Measurements from ENCODE around the gene SOAT2.
"Not testable (repeated sequence)": the region's sequence is repeated elsewhere in the genome, so short reads cannot be mapped to it uniquely, and the experiment has no call there.

The SOAT2 gene

DNA sequence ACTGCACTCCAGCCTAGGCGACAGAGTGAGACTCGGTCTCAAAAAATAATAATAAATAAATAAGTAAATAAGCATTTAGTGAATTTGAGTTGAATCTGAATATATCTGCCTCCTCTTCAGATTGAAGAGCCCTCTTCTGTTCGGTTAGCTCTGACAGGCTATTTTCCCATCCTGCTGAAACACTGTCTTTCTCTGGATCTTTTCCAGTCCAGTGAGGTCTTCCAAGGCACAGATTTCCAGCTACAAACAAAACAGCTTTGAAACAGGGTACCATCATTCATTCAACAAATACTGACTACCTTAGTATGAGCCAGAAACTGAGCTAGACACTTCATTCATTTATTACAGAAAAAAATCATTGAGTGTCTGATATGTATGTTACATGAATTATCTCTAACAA lies 16.9 kb upstream of the SOAT2 start:
- no peak for DNase-seq (ENCODE audit: low read depth)

DNA sequence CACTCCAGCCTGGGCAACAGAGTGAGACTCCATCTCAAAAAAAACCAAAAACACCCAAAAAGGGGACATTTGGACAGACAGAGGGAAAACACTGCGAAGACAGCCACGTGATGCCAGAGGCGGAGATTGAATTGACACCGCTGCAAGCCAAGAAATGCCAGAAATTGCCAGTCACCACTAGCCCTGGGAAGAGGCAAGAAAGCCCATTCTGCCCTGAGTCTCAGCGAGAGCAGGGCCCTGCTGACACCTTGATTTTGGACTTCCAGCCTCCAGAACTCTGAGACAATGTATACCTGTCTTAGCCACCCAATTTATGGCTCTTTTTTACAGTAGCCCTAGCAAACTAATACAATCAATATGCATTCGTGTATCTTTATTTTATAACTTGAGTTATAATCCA lies 13.2 kb upstream of the SOAT2 start:
- DNase-seq (ENCODE audit: low read depth): no peak

DNA sequence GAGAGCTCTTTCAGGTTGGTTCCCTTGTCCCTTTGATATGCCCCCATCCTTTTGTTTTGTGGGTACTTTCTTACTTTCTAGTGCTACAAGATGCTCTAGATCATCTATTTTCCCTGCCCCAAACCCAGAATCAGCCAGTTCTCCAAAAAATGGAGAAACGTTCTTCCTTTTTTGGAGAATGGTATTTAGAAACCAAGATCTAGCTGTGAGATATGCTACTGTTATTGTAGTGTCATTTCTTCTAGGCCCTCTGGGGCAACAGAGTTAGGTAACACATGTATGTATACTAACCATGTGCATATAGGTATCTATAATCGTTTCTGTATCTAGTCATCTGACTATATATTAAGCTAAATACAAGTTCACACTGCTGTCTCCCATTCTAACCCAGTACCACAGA lies 12.7 kb upstream of the SOAT2 start:
- no peak for DNase-seq (ENCODE audit: low read depth)

DNA sequence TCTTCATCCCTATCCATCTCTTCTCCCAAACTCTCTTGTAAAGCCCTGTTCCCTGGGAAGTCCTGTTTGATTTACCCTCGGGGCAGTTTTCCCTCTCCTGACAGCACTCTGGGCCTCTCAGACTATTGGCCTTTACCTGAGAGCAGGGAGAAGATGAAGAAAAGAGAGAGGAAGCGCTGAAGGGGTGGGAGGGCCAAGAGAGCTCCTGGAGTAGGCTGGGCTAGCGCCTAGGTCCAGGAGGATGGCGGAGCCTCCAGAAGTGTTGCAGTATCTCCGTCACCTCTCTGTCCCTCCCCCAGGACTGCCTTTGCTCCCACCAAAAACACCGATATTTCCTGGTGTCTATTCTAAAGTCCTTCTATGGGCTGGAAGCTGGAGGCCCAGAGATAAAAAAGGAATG lies 11.5 kb upstream of the SOAT2 start:
- DNase-seq (ENCODE audit: low read depth): no peak

DNA sequence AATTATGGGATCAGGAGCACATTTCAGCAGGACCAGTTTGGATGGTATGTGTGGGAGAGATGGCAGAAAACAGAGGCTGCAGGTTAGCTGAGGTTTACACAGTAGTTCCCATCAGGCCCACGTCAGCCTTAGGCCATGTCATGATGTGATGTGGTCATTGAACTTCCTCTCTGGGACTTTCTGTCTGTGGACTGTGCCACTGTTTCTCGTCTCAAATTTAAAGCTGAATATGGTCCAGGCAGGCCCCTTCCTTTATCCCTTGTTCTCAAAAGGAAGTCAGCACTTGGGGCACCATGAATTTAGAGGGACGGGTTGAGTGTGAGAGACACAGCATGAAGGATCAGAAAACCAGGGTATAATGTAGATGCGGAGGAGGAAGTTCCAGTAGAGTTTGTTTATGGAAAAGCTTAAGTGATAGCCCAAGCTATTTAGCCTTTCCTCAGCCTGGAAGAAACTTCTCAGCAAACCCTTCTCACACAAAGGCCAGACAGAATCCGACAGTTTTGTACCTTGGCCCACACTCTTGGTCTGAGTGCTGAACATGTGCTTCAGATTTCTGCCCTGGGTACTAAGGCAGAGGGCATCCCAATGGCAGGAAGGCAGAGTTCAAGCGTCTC lies 9.4 kb upstream of the SOAT2 start:
- DNase-seq (ENCODE audit: low read depth): no peak

DNA sequence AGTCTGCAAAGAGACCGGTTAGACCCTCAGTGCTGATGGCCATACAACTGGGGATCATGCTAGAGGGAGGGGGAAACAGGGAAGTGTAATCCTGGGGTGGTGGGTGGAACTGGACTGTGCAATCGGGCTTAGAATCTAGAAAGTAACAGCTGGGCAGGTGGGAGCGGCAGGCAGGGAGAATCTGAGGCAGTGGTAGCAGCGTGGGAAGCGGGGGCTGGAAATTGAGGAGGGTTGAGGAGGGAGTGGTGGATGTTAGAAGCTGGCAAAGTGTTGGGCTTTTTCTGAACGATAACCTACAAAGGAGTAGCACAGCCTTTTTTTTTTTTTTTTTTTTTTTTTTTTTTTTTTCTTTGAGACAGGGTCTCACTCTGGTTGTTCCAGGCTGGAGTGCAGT lies 8.9 kb upstream of the SOAT2 start:
- no peak for DNase-seq (ENCODE audit: low read depth)

DNA sequence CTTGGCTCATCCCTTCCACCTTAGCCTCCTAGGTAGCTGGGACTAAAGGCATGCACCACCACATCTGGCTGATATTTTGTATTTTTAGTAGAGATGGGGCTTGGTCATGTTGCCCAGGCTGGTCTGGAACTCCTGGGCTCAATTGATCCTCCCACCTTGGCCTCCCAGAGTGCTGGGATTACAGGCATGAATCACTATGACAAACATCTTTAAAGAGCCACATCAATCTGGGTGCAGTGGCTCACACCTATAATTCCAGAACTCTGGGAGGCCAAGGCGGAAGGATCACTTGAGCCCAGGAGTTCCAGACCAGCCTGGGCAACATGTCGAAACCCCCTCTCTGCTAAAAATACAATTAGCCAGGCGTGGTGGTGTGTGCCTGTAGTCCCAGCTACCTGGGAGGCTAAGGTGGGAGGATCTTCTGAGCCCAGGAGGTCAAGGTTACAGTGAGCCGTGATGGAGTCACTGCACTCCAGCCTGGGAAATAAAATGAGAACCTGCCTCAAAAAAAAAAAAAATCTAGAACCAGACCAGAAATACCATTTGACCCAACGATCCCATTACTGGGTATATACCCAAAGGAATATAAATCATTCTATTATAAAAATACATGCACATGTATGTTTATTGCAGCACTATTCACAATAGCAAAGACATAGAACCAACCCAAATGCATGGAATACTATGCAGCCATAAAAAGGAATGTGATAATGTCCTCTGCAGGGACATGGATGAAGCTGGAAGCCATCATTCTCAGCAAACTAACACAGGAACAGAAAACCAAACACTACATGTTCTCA lies 8.3 kb upstream of the SOAT2 start:
- peak; percentile 59 for DNase-seq (ENCODE audit: low read depth)

DNA sequence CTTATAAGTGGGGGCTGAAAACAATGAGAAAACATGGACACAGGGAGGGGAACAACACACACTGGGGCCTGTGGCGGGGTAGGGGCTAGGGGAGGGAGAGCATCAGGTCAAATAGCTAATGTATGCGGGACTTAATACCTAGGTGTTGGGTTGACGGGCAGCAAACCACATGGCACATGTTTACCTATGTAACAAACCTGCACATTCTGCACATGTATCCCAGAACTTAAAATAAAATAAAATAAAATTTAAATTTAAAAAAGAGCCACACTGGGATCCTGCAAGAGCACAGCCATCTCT lies 7.7 kb upstream of the SOAT2 start:
- not testable (repeated sequence) for DNase-seq (ENCODE audit: low read depth)

DNA sequence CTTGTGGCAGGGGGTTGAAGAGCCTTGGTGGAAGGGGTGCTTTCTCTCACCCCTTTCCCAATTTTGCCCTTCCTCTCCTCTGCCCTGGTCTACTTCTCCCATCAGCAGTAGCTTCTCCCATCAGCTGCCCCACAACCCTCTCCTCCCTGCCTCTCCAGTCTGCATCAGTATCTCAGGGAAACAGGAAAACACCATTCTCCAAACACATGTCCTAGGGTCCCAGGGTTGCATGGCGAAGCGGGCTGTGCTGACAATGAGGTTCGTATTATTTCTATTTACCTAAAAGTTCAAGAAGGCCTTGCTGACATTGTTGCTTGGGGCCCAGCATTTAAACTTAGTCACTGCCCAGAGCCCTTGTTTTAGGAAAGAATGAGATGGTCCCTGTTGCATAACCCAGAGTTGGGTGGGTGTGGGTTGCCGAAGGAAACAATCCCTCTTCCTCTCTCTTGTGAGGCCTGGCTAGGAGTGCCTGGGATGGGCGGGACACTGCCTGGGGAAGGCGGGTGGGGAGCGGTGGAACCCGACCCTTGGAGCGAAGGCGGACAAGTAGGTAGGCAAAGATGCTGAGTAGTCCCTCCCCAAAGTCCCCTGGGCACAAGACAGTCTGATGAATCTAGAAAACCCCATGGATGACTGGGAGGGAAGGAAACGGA lies 7.1 kb upstream of the SOAT2 start:
- DNase-seq (ENCODE audit: low read depth): peak; percentile 52

DNA sequence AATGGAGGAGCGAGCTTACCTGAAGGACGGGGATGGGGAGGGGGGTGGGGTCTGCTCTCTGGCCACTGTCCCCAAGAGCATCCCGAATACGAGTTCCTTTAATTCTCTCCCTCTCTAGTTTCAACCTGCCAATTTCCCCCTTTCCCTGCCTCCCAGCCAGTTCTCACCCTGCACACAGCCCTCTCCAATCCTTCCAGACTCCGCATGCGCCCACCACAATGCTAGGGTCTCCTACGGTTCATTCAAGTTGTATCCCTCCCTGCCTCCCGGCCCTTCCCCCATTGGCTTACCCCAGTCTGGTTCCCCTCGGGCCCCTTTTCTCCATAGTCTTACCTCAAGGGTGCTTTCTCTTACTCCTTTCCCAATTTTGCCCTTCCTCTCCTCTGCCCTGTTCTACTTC lies 6.5 kb upstream of the SOAT2 start:
- no peak for DNase-seq (ENCODE audit: low read depth)

DNA sequence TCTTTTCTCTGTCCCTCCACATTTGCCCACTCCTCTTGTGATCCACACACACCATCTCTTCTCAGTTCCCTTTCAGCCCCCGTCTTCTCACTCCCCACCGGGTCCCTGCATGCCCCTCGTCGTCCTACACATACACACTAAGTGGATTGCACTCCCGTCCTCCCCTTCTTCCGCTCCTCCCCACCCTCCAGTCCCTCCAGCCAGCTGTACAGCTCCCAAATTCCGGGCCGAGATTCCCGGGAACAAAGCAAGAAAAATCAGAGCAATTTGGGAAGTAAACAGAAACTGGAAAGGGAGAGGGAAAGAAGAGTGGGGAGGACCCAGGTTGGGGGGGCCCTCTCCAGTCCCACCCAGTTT lies 6.1 kb upstream of the SOAT2 start:
- peak; percentile 51 for DNase-seq (ENCODE audit: low read depth)

DNA sequence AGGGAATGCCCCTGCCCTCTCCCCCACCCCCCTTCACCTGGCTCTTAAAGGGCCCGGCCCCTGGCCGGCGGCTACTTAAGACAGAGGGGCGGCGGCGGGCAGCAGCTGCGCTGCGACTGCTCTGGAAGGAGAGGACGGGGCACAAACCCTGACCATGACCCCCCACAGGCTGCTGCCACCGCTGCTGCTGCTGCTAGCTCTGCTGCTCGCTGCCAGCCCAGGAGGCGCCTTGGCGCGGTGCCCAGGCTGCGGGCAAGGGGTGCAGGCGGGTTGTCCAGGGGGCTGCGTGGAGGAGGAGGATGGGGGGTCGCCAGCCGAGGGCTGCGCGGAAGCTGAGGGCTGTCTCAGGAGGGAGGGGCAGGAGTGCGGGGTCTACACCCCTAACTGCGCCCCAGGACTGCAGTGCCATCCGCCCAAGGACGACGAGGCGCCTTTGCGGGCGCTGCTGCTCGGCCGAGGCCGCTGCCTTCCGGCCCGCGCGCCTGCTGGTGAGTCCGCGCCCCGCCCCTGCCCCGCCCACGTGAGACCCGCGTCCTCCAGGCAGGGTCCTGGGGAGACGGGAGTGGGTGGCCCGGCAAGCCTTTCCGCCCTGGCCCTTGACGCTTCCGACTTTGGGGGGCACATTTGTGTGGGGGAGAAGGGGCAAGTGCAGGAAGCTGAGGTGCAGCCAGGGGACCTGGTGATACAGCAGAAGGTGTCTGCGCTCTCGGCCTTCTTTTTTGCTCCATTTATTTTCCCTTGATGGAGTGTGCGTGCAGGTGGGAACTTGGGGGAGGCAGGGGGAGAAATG lies 5.5 kb upstream of the SOAT2 start, which contains the start of gene IGFBP6:
TSS of gene IGFBP6 (plus strand) at position 104 of the 790 bp plus-strand sequence. CDS start at position 155, 51 bp downstream.
- DNase-seq (ENCODE audit: low read depth): peak; percentile 79

DNA sequence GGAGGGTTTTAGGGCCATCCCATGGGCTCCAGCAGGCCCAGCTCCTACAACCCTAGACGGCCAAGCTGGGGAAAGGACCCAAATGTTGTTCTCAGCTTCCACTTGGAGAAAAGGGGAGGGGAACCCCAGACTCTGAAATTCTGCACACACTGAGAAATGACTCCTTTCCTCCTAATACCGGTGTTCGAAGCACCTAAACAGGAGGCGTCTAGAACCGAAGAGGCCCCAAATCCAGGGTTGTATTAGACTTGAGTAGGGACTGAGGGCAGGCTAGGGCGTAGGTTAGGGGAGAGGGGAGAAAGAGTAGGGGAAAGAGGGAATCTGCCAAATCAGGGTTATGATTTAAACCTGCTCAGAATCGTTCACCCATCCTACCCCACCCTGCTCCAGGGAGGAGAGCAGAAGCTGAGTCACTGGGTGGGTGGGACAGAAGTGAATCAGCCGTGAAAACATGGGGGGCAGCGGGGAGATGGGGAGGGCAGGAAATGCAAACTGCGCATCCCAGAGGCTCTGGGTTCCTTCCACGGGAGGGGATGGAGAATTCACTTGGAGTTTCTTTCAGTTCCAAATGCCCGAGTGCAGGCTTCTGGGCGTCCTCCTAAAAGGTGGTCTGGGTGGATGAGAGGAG lies 4.8 kb upstream of the SOAT2 start:
- peak; percentile 93 for DNase-seq (ENCODE audit: low read depth)

DNA sequence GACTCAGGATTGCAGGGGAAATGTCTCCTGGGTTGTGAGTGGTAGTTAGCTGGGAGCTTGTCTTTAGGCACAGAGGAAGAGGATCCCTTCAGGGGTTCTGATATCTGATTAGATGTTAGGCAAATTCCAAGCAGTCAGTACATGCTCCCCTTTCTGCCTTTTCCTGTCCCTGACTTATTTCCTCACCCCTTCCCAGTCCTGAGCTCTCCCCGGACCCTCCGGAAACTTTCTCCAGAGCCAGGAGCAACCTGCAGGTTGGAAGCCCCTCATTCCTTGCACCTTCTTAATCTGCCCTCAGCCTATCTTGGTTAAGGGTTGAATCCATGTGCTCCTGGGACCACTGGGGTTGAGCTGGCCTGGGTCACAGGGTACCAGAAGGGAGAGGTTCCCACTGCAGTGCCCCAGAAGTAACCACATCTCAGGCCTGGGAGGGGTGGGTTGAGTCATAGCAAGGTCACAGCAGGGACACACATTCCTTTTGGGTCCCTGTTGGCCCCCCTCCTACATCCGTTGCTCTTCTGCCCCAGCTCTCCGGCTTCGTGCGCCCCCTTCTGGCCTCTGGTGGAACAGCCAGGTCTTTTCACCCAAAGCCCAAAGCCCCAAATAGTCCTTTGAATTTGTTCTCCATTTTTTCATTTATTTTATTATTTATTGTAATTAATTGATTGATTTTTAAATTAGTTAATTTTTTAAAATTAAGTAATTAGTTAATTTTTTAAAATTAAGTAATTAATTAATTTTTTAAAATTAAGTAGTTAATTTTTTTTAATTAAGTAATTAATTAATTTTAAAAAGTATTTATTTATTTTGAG lies 4.0 kb upstream of the SOAT2 start:
- peak; percentile 99 for DNase-seq (ENCODE audit: low read depth)

DNA sequence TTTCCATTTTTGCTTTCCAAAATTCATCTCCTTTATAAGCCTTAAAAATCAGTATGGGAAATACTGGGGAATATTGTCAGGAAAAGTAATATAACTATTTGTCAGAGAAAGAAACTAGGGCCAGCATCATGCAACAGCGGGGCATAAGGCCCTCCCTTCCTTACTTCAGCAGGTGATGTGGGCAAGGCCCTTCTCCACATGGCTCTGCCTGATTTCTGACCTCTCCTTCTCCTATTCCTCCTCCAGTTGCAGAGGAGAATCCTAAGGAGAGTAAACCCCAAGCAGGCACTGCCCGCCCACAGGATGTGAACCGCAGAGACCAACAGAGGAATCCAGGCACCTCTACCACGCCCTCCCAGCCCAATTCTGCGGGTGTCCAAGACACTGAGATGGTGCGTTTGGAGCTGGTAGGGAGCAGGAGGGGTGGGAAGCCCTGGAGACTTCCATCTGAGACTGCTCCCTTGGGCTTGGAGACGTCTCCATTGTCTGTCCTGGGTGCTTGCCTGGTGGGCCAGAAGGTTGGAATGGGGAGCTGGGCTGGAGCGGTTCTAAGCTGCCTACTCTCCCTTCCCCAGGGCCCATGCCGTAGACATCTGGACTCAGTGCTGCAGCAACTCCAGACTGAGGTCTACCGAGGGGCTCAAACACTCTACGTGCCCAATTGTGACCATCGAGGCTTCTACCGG lies 2.7 kb upstream of the SOAT2 start:
- DNase-seq (ENCODE audit: low read depth): no peak

DNA sequence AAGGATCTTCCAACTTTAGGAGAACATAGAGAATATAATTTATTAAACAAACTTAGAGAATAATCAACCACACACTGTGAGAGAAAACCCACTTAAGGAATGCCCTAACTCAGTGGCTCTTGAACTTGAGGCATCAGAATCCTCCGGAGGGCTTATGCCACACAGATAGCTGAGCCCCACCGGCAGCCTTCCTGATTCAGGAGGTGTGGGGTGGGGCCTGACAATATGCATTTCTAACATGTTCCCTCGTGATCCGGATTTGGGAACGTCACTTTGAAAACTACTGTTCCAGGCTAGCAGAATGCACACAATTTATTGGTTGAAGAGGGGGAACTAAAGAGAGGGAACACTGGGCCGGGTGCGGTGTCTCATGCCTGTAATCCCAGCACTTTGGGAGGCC lies 2.0 kb upstream of the SOAT2 start:
- no peak for DNase-seq (ENCODE audit: low read depth)

DNA sequence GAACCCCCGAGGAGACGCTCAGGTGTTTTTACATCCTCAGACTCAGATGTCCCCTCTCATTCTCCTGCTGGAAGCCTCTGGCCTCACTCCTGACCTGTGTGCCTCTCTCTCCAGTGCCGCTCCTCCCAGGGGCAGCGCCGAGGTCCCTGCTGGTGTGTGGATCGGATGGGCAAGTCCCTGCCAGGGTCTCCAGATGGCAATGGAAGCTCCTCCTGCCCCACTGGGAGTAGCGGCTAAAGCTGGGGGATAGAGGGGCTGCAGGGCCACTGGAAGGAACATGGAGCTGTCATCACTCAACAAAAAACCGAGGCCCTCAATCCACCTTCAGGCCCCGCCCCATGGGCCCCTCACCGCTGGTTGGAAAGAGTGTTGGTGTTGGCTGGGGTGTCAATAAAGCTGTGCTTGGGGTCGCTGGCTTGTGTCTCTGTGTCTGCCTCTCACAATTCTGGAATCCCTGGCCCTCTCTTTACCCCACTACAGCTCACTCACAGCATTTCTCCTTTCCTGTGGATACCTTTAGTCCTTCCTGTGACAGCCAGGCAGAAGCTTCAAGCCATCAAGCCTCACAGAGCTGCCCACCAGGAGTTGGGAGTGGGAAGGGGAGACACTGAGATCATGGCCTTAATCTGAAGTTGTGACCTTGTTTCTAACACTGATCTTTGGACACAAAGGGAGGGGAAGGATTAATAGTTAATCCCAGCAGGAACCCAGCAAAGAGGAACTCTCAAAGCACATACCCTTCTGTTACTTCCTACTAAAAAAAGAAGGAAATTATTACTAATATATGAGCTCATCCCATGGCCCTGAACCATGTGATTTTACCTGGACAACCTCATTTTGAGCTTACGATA lies 1.1 kb upstream of the SOAT2 start:
- no peak for DNase-seq (ENCODE audit: low read depth)

DNA sequence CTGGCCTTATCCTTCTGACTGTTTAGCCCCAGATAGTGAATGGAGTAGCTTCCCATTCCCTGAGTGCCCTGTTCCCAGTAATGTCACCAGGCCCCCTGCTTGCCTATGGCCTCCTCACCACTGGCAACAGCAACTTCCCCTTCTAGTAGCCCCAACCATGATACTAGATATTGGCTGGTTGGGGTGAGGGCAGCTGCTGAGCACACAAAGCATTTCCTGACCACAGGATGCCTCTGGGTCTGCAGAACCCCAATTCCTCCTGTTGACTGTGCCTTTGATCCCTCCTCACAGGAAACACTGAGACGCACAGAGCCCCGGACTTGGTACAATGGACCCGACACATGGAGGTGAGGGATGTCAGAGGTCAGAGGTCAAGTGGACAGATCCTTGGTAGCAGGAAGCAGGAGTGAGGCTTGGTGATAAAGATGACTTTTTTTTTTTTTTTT lies 597 bp downstream of the SOAT2 start:
- no peak for DNase-seq (ENCODE audit: low read depth)

DNA sequence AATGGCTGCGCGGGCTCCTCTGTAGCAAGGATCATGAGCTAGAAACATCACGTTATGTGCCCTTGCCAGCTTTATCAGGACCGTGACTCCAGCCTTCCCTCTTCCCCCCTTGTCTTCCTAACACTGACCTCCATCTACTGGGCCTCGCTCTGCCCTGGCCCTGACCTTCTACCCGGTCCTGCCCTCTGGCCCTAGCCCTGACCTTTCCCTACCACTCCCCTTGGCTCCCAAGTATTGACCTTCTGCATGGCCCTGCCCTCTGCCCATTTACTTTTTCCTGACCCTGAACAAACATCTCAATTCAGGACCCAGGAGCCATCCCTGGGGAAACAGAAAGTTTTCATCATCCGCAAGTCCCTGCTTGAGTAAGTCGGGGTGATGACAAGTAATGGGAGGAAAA lies 2.0 kb downstream of the SOAT2 start:
- DNase-seq (ENCODE audit: low read depth): no peak

Data from ELR (cell line).